Erythroblast (primary cell): ENCODE results near the gene AUTS2.

Source experiments
- DNase-seq, 2 experiments: peaks; one replicate each; lab custom pipeline; 2025; lab: John Stamatoyannopoulos, UW
- GATA1 ChIP-seq: IDR thresholded peaks from 2 replicates; pipeline ENCODE4 v1.6.1; 2011; ENCODE audit warnings: low read depth, mild to moderate bottlenecking, control low read depth, low read length, moderate library complexity
- POLR2A ChIP-seq: IDR thresholded peaks from 2 replicates; pipeline ENCODE4 v1.6.1; 2011; ENCODE audit warnings: mild to moderate bottlenecking, low read length

AUTS2 gene

DNA sequence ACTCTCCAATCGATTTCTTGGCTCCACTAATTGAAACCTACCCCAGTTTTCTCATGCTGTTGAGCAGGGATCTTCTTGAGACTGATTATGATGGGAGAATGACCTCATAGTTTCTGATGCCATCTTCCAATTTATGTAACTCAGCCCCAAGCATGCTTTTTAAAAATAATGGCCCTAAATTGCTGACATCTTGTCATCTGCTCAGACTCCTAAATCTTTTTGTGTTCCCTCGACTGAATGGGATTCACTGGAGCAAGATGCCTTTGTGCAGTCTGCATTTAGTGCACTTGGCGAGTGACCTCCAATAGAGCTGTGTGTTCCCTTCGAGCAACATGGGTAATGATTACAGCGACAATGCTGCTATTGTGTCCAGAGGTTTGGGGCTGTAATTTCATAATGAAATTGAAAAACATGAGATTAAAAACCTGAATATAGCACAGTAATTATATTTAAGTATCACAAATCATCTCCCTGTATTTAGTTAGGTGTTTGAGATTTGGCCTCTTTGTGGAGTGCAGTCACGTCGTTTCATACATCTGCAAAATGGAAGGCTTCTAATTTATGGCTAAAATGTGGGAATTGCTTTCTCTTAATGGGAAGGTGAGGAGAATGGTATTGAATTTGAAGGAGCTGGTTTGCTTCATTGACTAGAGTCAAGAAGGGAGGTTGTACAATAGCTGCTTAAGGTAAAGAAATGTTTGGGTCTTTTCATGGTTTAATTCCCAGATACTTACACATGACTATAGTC lies 192.9 kb downstream of the AUTS2 start:
- no peak for DNase-seq

DNA sequence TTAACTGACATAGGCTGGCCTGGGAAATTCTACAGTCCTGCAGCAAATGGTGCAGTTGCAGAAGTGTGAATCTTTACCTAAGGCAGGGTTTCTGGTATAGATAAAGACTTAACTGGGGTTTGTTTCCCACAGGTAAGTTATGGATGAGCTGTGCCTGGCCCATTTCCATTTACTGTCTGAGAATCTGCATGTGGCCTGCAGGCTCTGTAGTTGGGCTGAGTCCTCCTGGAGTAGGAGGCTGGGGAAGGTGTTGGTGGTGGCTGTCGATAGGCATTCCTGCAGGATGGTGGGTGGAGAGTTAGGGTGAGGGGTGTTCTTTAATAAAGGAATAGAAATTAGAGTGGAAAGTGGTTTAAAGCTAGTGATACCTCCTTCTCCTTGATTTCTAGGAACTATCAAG lies 193.5 kb downstream of the AUTS2 start:
- no peak for TF ChIP-seq GATA1
- TF ChIP-seq POLR2A = no peak
- DNase-seq = no peak

More for the DNA sequence above, 192.9 kb downstream of the AUTS2 start:
- no peak for TF ChIP-seq POLR2A
- no peak for TF ChIP-seq GATA1

DNA sequence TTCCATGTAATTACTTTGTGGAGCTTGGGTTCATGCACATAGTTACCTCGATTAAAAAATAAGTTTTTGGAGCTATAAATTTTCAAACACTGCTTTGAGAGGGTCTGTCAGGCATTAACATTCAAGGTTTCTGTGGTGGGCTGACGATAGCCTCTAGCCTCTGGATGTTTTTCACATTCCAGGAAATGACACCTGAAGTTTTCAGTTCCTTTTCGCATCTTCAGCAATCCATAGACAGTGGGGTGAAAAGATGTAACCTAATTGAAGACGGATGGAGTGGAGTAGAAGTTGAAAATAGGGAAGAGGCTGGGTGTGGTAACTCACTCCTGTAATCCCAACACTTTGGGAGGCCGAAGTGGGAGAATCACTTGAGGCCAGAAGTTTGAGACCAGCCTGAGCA lies 197.7 kb downstream of the AUTS2 start:
- no peak for DNase-seq
- no peak for TF ChIP-seq GATA1
- no peak for TF ChIP-seq POLR2A

DNA sequence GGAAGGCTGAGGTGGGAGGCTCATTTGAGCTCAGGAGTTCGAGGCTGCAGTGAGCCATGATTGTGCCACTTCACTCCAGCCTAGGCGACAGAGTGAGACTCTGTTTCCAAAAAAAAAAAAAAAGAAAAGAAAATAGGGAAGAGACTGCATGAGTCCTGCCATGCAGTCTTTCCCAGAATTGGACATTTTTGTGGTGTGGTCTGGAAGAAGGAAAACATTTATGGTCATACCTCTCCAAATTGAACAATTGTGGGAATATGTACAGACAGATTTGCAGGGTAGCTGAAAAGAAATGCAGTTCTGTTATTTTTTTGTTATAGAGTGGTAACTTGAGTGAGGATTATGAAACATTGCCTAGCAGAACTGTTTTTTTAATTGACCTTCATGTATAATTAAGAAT lies 198.1 kb downstream of the AUTS2 start:
- no peak for TF ChIP-seq POLR2A
- no peak for TF ChIP-seq GATA1
- DNase-seq = no peak

DNA sequence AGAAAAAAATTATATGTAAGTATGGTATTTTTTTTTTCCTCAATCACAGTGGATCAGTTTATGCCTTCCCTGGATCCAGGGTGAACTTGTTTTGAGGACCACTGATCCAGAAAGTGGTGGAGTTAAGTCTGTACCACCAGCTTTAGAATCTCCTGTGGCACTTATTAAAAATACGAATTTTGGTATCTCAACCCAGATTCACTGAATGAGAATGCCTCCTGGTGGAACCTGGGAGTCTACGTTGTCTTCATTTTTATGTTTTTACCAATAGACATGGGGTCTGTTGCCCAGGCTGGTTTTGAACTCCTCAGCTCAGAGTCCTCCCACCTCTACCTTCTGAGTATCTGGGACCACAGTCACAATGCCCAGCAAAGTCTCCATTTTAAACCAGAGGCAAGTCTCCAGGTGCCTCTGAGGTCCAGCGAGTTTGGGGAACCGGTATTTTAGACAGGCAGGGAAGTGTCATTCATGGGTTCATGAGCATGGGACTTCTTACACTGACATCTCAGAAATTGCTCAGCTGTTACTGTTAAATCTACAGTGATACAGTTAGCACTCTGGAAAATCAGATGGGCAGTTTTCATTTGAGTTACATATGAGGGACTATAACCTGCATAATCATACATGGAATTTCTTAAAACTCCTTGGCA lies 200.9 kb downstream of the AUTS2 start:
- TF ChIP-seq GATA1 (no peak), POLR2A (no peak)
- no peak for DNase-seq

DNA sequence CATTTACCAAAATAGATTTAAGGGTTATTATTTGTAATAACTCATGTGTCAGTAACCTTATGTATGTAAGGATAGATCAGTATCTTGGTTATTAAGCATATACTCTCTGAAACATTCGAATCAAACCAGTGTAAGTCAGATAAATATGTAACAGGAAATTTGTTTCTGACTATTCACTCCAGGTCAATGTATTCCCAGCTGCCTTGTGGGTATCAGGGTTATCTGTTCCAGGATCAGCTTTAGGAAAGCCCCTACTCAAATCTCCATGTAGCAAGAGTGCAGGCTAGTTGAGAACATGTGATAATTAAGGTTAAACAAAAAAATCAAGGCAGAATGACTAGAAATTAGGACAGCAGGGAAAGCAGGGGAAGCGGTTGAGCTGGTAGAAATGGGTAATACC lies 201.7 kb downstream of the AUTS2 start:
- TF ChIP-seq POLR2A = no peak
- TF ChIP-seq GATA1 = no peak
- no peak for DNase-seq

DNA sequence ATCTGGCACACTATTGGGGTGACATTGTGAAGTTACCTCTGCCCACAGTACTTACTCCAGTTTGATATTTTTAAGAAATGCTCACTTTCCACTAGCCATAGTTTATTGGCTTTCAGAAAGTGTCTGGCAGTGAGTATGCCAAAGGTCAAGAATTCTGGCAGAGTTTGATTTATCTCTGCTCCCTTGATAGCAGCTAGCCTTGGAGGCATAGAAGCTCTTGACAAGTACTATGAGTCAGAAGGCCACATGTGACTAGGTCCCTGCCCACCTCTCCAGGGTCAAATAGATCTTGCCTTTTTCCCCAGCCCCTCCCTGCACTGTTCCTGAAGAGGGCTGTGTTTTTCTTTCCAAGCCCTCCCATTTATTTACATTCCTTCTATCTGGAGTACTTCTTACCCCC lies 202.2 kb downstream of the AUTS2 start:
- peak; percentile 53 to 61 for DNase-seq
- TF ChIP-seq GATA1 (no peak), POLR2A (no peak)

DNA sequence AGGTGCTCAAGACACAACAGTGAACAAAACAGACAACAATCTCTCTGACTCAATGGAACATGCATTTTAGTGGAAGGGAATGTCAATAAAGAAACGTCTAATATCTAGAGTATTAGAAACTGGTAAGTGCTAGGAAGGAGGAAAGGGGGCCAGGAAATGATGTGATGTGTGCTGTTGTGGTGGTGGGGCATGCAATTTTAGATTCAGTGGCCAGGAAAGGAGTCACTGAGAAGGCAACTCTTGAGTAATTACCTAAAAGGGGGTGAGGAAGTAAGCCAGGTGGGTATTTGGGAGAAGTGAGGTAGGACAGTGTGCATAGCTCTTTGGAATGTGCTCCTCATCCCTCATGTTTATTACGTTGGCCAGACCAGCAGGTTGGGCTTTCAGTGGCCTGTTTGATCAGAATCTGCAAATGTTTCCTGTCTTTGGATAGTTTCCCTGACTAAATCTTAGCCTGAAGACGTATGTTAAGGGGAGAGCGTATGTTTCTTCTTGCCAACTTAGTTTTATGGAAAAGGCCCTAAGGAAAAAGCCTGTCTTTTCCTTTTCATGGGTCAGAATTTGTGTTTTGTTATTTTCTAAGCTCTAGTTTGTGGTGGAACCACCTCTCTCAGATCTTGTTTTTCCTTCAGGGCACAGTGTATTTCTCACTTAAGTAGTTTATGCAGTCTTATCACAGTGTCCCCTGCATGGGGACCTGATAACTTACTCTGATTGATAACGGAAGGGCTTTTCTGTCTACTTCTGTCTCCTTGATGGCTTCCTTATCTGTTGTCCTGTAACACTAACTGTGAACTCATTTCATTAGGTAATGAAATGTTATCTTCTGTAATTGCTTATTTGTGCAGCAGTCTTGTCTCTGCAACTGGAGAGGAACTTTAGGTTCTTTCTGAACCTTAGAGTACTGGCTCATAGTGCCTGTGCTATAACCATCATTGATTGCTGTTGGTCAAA lies 203.7 kb downstream of the AUTS2 start:
- TF ChIP-seq GATA1 = no peak
- TF ChIP-seq POLR2A = no peak
- peak; percentile 14 to 65 for DNase-seq

DNA sequence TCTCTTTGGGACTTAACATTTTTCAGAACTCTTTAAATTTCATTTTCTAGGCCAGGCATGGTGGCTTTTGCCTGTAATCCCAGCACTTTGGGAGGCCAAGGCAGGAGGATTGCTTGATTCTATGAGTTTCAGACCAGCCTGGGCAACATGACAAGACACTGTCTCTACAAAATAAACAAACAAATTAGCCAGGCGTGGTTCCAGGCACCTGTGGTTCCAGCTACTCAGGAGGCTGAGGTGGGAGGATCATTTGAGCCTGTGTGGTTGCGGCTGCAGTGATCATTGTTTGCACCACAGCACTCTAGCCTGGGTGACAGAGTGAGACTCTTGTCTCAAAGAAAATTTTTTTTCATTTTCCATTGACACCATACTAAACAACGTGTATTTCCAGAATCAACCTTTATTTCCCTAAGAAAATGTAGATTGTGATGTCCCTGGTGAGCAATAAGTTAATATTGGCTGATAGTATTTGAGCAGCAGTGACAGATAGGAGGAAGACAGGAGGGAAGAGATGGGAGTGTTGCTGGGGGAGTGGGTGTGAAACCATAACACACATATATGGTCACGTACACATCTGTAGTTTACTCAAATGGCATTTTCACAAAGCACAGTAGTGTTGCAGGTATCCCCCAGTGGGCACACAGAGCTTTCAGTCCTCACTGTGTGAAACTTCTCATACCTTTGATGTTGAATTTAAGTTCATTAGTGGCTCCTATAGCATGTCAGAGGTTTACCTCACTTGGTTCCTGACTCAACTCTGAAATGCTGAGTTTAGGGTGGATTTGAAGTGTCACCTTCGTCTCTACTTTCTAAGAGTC lies 205.6 kb downstream of the AUTS2 start:
- TF ChIP-seq POLR2A = no peak
- no peak for TF ChIP-seq GATA1
- DNase-seq = no peak

DNA sequence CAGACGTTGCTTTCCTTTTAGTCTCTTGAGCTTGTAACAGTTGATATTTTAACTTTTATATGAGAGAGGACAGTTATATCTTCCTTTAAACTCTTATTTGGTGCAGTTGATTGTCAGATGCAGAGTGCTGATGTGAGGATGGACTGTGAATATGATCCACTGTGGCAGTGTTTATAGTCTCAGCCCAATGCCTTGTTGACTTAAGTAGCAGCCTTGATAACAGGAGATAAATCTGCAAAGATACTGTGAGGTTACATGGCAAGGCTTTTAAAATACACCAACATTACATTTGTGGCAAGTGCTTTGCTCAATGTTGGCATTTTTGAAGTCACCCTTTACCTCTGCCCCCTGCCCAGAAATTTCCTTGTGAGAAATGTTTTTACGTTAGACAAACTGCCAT lies 206.7 kb downstream of the AUTS2 start:
- DNase-seq = no peak
- no peak for TF ChIP-seq GATA1
- TF ChIP-seq POLR2A = no peak

DNA sequence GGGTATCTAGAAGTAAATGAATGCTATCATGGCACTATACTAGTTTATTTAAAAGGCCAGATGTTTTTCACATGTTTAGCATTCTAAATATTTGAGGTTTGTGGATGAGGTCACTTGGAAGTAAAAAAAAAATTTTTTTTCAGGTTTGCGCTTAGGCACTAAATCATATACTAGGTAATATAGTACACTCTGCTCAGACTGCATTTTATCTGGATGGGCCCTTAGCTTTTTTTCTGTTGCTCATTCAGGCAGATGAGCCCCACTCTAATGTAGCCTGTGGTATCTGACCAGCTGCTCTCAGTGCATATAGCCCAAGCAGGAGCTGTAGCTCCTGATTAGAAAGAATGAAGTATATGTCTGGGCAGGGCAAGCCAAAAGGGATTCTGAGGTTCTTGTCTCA lies 210.1 kb downstream of the AUTS2 start:
- DNase-seq = no peak

DNA sequence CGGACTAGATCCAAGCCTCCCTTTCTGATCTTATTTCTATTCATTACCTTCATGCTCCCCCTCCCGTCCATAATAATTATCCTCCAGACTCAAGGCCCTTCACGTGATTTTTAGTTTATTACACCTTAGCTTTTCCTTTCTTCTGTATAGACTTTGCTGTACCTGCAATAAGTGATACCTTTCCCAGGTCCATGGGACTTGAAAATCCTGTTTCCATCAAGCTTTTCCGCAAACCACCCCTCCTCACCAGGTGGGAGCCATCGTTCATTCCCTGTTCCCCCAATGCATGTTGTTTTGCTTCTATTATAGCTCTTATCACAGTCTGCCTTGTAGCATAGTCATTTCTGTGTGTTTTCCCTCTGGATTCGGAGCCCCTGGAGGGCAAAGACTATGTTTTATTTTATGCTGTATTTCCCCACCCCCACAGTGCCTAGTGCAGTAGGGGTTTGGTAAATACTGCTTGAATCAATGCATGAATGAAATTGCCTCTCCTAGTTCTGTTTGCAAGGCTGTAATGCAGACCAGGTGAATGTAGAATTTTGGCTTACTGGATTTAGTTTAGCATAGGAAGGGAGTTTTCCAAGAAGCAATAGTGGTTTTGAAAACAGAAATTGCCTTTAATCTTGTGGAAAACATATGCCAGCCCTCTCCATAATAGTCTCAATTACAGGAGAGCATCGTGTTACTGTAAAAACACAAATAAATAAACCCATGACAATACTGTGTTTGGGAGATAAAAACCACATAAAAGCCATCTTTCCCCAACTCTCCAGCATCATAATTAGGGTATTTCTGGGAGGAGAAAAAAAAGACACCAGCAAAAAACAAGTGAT lies 213.4 kb downstream of the AUTS2 start:
- TF ChIP-seq GATA1 = no peak
- no peak for TF ChIP-seq POLR2A
- DNase-seq = no peak

More for the DNA sequence above, 210.1 kb downstream of the AUTS2 start:
- TF ChIP-seq POLR2A = no peak
- no peak for TF ChIP-seq GATA1
